GM13977 (cell line): ENCODE results near the gene RALGPS2.
A peak's percentile ranks its signal among the peaks of the same experiment; 100 is the strongest.

Experiments
- DNase-seq: peaks from one replicate; pipeline ENCODE4 v3.0.0; 2012; ENCODE audit warnings: low spot score
- CTCF ChIP-seq: IDR thresholded peaks from 2 replicates; pipeline ENCODE4 v1.5.1; 2012; ENCODE audit warnings: mild to moderate bottlenecking, control low read depth; ENCODE audit not compliant: insufficient read depth; ENCODE audit errors: extremely low read depth, missing control alignments
- in situ Hi-C: fragments of 300-500 bp; cut with MboI; formaldehyde crosslinking; loops from one replicate; pipeline ENCODE4 v1.12.0; 2022; ENCODE audit warnings: low sequenced_read_pairs, low pct_unique_long_range_greater_than_20kb, mixed read lengths, inconsistent platforms; ENCODE audit not compliant: unreplicated experiment

The RALGPS2 gene, protein sequence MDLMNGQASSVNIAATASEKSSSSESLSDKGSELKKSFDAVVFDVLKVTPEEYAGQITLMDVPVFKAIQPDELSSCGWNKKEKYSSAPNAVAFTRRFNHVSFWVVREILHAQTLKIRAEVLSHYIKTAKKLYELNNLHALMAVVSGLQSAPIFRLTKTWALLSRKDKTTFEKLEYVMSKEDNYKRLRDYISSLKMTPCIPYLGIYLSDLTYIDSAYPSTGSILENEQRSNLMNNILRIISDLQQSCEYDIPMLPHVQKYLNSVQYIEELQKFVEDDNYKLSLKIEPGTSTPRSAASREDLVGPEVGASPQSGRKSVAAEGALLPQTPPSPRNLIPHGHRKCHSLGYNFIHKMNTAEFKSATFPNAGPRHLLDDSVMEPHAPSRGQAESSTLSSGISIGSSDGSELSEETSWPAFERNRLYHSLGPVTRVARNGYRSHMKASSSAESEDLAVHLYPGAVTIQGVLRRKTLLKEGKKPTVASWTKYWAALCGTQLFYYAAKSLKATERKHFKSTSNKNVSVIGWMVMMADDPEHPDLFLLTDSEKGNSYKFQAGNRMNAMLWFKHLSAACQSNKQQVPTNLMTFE

DNA sequence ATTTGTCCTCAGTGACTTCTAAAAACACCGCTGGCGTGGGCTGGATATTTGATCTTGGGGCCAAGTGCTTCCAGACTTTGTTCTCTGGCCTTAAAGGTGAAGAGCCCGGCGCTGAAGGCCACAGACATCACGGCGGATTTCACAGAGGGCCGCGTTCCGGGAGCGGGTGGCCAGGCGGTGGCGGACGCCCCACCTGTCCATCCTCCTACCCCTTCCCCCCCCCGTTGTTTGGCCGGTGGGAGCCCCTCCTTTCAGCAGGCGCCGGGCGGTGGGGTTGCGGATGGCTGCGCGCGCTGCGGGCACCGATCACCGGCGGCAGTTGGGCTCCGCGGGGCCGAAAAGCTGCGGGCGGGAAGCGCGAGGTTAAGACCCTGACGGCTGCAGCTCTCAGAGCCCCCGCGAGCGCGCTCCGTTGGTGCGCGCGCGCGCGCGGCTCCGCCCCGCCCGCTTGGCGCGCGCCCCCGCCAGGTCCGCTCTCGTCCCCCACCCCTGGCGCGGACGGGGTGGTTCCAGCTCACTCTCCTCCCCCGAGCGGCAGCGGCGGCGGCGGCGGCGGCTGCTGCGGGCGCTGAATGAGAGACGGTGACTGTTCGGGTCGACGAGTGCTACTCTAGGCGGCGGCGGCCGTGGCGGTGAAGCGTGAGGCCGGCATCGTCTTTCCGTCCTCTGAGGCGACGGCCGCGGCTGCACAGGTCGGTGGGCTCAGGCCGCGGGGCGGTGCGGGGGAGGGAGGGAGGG is at the start of gene RALGPS2:
Gene RALGPS2, plus strand, starts transcription at position 517 of the 738 bp plus-strand sequence. CDS start 51,521 bp downstream, outside the sequence.
- peak; percentile 71 for DNase-seq
- no peak for TF ChIP-seq CTCF
- in situ Hi-C loops = no loop called here

DNA sequence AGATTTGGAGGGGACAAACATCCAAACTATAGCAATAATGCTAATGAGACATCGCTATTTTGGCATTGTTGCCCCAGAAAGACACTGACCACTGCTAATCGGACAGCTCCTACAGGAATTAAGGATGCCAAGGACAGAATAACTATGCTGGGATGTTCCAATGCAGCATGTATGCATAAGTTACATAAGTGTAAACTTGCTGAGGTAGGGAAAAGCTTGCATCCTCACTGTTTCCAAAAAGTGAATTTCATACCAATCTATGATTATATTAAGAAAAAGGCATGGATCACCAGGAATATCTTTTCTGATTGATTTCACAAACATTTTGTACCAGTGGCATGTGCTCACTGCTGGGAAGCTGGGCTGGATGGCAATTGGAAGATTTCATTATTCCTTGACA is 45.8 kb upstream of the RALGPS2 start:
- in situ Hi-C loops = no loop called here
- DNase-seq = no peak
- TF ChIP-seq CTCF = no peak

DNA sequence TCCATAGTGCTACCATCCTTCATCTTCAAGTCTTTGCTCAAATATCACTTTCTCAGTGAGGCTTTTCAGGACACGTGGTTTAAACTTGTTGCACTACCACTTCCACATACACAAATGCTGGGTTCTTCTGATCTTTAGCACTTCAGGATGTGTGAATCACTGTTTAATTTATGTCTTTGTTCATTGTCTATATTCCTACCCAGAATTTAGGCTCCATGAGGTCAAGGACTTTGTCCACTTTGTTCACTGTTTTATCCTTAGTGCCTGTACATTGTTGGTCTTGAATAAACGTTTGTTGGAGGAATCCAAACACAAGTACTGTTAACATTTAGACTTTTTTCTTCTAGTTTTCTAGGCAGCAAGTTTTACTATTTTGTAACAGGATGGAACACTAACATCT is 42.6 kb upstream of the RALGPS2 start:
- in situ Hi-C loops = no loop called here
- DNase-seq = no peak
- TF ChIP-seq CTCF = no peak

DNA sequence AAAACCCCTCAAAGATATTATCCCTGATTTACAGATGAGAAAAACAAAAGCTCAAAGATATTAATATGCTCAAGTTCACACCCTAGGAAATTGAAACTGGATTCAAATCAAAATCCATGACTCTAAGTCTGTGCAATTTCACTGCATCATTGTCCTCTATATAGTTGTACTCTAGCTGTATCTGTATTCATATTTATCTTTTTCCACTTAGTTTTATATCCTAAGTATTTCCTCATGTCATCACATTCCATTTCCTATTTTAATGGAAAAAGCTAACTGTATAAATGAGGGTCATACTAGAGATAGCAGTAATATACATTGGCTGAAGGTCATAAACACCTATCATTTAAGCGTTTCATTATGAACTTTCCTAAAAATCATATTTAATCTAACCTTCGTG is 42.2 kb upstream of the RALGPS2 start:
- no peak for DNase-seq
- in situ Hi-C loops = no loop called here
- TF ChIP-seq CTCF = no peak

DNA sequence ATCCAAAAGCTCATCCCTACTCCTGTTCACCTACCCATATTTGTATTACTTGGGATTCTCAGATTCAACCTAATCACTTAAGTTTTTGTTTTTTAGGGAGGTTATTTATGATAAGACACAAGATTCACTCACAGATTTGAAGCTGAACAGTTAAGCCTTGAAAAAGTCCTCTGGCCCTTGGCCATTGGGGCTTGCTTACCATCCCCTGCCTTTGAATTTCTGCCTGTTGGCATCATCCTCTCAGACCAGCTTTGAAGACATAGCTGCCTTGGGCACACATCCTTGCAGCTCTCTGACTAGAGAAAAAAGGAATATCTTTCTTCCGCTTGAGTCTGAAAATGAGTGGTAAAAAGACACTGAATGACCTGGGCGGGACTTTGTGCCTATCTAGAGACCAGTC is 41.8 kb upstream of the RALGPS2 start:
- in situ Hi-C loops = no loop called here
- no peak for TF ChIP-seq CTCF
- no peak for DNase-seq

DNA sequence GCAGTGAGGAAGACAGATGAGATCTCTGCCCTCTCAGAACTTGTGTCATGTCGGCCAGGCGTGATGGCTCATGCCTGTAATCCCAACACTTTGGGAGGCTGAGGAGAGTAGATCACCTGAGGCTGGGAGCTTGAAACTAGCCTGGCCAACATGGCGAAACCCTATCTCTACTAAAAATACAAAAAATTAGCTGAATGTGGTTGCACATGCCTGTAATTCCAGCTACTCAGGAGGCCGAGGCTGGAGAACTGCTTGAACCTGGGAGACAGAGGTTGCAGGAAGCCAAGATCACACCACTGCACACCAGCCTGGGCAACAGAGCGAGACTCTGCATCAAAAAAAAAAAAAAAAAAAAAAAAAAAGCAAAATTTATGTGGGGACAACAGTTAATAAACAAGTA is 40.9 kb upstream of the RALGPS2 start:
- in situ Hi-C loops = no loop called here
- no peak for TF ChIP-seq CTCF
- DNase-seq = no peak
